ENCODE measurements around the gene CCNF.

CCNF gene

DNA sequence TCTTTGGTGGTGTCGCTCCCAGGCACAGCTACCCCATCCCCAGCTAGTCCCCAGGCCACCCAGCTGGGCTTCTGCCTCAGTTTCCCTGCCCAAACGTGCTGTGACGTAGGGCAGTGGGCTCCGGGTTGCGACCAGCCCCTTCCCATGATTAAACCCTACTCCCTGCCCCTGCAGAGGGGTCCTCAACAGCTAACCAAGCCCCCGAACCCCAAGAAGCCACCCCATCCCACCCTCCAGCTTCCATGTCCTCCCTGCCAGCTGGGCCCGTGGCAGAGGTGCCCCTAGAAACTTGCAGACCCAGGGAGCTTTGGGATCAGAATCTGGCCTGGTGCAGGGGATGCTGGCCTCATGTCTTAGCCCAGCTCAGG, 41.0 kb downstream of the CCNF start:
- Mint-ChIP-seq H3K27me3 (ENCODE audit: low read depth) (peaks cover 32% of the 10 kb centered on the region), H3K4me1 (ENCODE audit: low read depth) (peaks cover 5% of the 10 kb centered on the region), H3K9me3 (no peaks in the 10 kb centered on the region), H3K4me3 (no peak overlapping the region), H3K27ac (no peak overlapping the region), H3K36me3 (ENCODE audit: low read depth) (no peaks in the 10 kb centered on the region)

DNA sequence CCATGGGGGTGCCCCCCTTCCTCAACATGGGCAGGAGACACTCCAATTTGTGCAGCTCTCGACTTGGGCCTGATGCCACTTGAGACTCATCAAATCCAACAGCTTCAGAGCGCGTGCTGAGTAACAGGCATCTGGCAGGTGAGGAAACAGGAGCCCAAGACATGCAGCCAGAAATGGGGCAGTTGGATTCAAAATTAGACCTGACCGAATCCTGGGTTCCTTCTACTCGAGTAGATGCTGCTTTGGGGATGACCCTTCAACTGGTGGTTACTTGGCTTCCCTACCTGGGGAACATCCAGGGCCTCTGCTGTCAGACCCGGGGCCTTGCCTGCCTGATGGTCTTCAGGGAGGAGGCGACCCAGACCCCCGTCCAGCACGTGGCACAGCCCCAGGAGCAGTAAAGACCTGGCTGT, 41.4 kb downstream of the CCNF start:
- Mint-ChIP-seq H3K36me3 (ENCODE audit: low read depth) (no peaks in the 10 kb centered on the region), H3K4me3 (no peak overlapping the region), H3K4me1 (ENCODE audit: low read depth) (peaks cover 5% of the 10 kb centered on the region)

DNA sequence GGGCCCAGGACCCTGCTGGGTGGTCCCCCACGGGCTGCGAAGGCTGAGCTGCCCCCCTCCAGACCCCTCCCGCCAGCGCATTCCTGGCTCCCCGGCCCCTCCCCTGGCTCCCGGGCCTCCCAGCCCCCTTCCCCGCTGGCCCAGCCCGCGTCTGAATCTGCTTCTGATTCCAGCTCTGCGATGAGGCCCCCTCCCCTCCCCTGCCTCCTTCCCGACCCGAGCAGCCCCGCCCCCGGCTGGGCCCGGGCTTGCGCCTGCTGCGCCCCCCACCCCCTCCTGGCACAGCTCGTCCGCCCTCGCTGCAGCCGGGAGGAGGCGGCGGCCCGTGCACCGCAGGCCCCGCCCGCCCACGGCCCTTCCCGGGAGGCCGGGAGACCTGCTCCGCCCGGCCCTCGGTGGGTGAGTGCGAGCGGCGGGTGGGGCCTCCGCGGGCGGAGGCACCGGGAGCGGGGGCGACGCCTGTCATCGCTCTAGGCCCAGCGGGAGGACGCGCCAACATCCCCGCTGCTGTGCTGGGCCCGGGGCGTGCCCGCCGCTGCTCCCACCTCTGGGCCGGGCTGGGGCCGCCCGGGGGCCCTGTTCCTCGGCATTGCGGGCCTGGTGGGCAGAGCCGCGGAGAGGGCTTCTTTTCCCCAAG, 41.9 kb downstream of the CCNF start, which contains the start of gene NTN3:
Gene NTN3 (plus strand): TSS at position 282 of the 637 bp plus-strand sequence. CDS start 405 bp downstream, outside the sequence.
- H3K9me3 Mint-ChIP-seq = no peaks in the 10 kb centered on the region
- H3K27me3 Mint-ChIP-seq (ENCODE audit: low read depth) = peaks cover 35% of the 10 kb centered on the region
- no peaks in the 10 kb centered on the region for H3K36me3 Mint-ChIP-seq (ENCODE audit: low read depth)
- H3K4me1 Mint-ChIP-seq (ENCODE audit: low read depth) = peaks cover 7% of the 10 kb centered on the region
- no peak within 1 kb of the TSS for H3K4me3 Mint-ChIP-seq
- H3K27ac Mint-ChIP-seq = no peak within 1 kb of the TSS

More for the DNA sequence above, 41.4 kb downstream of the CCNF start:
- Mint-ChIP-seq H3K27me3 (ENCODE audit: low read depth) (peaks cover 32% of the 10 kb centered on the region), H3K9me3 (no peaks in the 10 kb centered on the region), H3K27ac (no peak overlapping the region)

DNA sequence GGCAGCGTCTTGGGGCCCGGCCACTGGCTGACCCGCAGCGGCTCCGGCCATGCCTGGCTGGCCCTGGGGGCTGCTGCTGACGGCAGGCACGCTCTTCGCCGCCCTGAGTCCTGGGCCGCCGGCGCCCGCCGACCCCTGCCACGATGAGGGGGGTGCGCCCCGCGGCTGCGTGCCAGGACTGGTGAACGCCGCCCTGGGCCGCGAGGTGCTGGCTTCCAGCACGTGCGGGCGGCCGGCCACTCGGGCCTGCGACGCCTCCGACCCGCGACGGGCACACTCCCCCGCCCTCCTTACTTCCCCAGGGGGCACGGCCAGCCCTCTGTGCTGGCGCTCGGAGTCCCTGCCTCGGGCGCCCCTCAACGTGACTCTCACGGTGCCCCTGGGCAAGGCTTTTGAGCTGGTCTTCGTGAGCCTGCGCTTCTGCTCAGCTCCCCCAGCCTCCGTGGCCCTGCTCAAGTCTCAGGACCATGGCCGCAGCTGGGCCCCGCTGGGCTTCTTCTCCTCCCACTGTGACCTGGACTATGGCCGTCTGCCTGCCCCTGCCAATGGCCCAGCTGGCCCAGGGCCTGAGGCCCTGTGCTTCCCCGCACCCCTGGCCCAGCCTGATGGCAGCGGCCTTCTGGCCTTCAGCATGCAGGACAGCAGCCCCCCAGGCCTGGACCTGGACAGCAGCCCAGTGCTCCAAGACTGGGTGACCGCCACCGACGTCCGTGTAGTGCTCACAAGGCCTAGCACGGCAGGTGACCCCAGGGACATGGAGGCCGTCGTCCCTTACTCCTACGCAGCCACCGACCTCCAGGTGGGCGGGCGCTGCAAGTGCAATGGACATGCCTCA, 42.6 kb downstream of the CCNF start:
- peaks cover 42% of the 10 kb centered on the region for H3K27me3 Mint-ChIP-seq (ENCODE audit: low read depth)
- H3K27ac Mint-ChIP-seq = no peak overlapping the region
- H3K4me3 Mint-ChIP-seq = no peak overlapping the region
- no peaks in the 10 kb centered on the region for H3K36me3 Mint-ChIP-seq (ENCODE audit: low read depth)
- no peaks in the 10 kb centered on the region for H3K9me3 Mint-ChIP-seq
- peaks cover 10% of the 10 kb centered on the region for H3K4me1 Mint-ChIP-seq (ENCODE audit: low read depth)

DNA sequence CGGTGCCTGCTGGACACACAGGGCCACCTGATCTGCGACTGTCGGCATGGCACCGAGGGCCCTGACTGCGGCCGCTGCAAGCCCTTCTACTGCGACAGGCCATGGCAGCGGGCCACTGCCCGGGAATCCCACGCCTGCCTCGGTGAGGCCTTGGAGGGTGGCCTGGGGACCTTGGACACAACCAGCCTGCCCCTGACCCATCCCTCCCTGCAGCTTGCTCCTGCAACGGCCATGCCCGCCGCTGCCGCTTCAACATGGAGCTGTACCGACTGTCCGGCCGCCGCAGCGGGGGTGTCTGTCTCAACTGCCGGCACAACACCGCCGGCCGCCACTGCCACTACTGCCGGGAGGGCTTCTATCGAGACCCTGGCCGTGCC, 43.2 kb downstream of the CCNF start:
- no peak overlapping the region for H3K4me3 Mint-ChIP-seq
- H3K9me3 Mint-ChIP-seq = no peaks in the 10 kb centered on the region
- H3K27ac Mint-ChIP-seq = no peak overlapping the region
- H3K4me1 Mint-ChIP-seq (ENCODE audit: low read depth) = peaks cover 13% of the 10 kb centered on the region
- H3K27me3 Mint-ChIP-seq (ENCODE audit: low read depth) = peaks cover 41% of the 10 kb centered on the region
- H3K36me3 Mint-ChIP-seq (ENCODE audit: low read depth) = no peaks in the 10 kb centered on the region

DNA sequence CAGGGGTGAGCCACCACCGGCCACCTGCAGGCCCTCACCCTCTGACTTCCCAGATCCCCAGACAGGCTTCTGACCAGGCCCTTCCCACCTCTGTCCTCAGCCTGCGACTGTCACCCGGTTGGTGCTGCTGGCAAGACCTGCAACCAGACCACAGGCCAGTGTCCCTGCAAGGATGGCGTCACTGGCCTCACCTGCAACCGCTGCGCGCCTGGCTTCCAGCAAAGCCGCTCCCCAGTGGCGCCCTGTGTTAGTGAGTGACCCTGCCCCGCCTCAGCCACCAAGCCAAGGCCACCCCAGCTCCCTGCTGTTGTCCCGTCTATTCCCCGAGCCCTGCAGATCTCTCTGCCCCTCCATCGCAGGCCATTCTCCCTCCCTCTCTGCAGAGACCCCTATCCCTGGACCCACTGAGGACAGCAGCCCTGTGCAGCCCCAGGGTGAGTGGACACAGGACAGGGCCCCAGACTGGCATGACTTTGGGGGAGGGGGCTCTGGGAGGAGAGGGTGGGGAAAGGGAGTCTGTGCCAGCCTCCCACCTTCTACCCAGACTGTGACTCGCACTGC, 43.7 kb downstream of the CCNF start:
- H3K27me3 Mint-ChIP-seq (ENCODE audit: low read depth) = peaks cover 41% of the 10 kb centered on the region
- H3K4me1 Mint-ChIP-seq (ENCODE audit: low read depth) = peaks cover 13% of the 10 kb centered on the region
- no peak overlapping the region for H3K27ac Mint-ChIP-seq
- no peaks in the 10 kb centered on the region for H3K36me3 Mint-ChIP-seq (ENCODE audit: low read depth)
- no peaks in the 10 kb centered on the region for H3K9me3 Mint-ChIP-seq
- peak overlapping the region; percentile 59 for H3K4me3 Mint-ChIP-seq

DNA sequence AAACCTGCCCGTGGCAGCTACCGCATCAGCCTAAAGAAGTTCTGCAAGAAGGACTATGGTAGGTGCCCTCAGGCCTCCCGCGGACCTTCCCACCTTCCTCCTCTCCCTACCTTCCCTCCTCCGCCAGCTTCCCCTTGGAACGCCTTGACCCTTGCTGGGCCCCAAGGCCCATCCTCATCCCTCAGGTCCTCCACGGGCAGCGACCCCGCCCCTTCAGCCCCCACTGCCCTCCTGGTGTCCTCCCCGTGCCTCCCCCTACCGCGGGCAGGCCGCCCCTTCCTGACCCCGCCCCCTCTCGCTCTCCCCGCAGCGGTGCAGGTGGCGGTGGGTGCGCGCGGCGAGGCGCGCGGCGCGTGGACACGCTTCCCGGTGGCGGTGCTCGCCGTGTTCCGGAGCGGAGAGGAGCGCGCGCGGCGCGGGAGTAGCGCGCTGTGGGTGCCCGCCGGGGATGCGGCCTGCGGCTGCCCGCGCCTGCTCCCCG, 44.2 kb downstream of the CCNF start:
- no peak overlapping the region for H3K27ac Mint-ChIP-seq
- peaks cover 36% of the 10 kb centered on the region for H3K27me3 Mint-ChIP-seq (ENCODE audit: low read depth)
- H3K4me1 Mint-ChIP-seq (ENCODE audit: low read depth) = peaks cover 13% of the 10 kb centered on the region
- peak overlapping the region; percentile 59 for H3K4me3 Mint-ChIP-seq
- H3K36me3 Mint-ChIP-seq (ENCODE audit: low read depth) = no peaks in the 10 kb centered on the region
- H3K9me3 Mint-ChIP-seq = no peaks in the 10 kb centered on the region

DNA sequence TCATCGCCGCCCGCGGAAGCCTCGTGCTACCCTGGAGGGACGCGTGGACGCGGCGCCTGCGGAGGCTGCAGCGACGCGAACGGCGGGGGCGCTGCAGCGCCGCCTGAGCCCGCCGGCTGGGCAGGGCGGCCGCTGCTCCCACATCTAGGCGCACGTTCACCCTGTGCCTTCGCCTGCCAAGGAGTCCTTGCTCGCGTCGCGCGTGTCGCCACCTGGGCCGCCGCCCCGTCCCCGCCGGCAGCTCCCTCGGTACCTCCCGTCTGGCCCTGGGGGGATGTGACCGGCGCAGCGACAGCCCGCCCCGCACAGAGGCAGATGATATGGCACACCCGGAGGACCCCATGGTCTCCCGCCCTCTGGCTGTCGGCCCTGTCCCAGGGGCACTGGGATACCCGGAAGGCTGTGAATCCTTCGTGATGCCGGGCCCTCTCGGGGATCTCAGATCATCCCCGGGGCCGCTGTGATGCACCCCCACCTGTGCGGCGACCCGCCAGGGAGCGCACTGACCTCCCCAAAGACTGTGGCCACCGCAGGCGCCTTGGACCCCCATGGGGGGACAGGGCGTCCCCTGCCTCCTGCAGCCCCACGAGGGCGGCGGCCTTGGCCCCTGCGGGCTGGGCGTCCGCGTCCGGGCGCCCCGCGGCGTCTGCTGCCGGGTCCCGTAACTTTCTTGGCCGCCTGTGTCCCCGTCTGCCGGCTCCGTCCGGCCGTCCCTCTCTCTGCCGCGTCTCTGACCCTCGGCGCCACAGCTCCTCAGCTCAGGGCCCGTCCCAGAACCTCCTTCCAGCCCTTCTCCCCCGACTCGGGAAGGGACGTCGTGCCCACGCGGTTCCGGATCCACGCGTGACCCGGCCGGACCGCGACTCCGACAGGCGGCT, 45.0 kb downstream of the CCNF start:
- H3K27me3 Mint-ChIP-seq (ENCODE audit: low read depth) = peaks cover 34% of the 10 kb centered on the region

DNA sequence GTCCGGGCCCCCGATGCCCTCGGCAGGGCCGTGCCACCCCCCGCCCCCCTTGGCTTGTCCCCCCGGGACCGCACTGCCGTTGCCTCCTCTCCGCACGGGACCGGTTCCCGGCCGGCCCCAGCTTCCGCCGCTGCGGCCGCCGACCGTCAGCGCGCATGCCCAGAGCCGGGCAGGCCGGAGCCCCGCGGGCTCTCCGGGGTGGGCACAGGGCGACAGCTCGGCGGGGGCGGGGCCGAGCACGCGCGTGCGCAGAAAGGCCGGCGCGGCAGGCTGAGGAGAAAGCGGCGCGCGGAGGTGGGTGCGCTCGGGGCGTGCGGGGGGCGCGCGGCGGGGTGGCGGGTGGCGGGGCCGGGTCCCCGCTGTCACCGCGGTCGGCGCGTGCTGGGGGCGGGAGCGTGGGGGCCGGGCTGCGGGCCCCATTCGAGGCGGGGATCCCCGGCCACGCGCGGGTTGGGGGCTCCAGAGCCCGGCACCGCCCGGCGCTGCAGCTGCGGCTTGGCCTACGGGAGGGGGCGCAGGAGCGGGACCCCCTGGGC, 45.7 kb downstream of the CCNF start, which contains the start of gene TBC1D24:
Gene TBC1D24 (plus strand): TSS at position 251 of the 536 bp plus-strand sequence. CDS start 21,022 bp downstream, outside the sequence.
- no peaks in the 10 kb centered on the region for H3K36me3 Mint-ChIP-seq (ENCODE audit: low read depth)
- no peak within 1 kb of the TSS for H3K27ac Mint-ChIP-seq
- H3K9me3 Mint-ChIP-seq = no peaks in the 10 kb centered on the region
- H3K27me3 Mint-ChIP-seq (ENCODE audit: low read depth) = peaks cover 28% of the 10 kb centered on the region
- peaks cover 13% of the 10 kb centered on the region for H3K4me1 Mint-ChIP-seq (ENCODE audit: low read depth)
- H3K4me3 Mint-ChIP-seq = peak within 1 kb of the TSS; percentile 68

More for the DNA sequence above, 45.0 kb downstream of the CCNF start:
- Mint-ChIP-seq H3K4me3 (peak overlapping the region; percentile 68), H3K36me3 (ENCODE audit: low read depth) (no peaks in the 10 kb centered on the region), H3K27ac (no peak overlapping the region), H3K4me1 (ENCODE audit: low read depth) (peaks cover 13% of the 10 kb centered on the region), H3K9me3 (no peaks in the 10 kb centered on the region)

DNA sequence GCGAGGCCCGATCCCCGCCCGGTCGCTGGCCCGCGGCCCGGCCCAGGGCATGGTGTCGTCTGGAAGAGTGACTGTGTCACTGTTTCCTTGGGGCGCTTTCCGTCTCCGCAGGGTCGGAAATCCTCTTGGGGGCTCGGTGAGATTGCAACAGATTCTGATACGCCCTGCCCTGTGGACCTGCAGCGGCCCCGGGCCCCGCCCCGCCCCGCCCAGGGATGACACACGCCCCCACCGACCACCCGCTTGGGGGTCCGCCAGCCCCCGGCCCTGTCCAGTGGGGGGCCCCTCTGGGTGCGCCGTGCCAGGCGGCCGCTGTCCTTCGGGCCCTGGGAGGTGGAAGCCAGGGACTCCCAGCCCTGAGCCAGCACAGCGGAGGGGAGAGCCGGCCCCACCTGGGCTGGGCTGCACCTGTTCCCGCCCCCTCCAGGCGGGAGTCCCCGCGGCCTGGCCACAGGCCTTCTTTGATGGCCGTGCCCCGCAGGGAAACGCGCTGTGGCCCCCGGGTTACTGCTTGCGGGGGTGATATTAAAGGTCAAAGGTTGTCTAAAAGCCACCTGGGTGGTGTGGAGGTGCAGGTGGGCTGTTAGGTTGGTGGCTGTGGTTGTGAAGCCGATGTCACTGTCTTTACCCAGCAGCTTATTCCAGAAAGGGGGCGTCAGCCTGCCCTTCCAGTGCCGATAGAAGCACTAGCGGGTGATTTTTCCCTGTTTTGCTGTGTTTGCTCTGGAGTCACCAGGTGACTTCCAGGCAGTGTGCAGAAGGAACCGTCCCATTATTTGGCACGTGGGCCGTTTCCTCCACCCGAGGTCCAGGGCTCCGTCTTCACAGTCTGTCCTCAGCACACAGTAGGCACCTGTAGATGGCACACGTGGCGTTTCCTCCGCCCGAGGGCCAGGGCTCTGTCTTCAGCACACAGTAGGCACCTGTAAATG, 46.4 kb downstream of the CCNF start:
- Mint-ChIP-seq H3K27ac (no peak overlapping the region), H3K4me1 (ENCODE audit: low read depth) (peaks cover 13% of the 10 kb centered on the region), H3K9me3 (no peaks in the 10 kb centered on the region), H3K4me3 (peak overlapping the region; percentile 57), H3K36me3 (ENCODE audit: low read depth) (no peaks in the 10 kb centered on the region), H3K27me3 (ENCODE audit: low read depth) (peaks cover 21% of the 10 kb centered on the region)

DNA sequence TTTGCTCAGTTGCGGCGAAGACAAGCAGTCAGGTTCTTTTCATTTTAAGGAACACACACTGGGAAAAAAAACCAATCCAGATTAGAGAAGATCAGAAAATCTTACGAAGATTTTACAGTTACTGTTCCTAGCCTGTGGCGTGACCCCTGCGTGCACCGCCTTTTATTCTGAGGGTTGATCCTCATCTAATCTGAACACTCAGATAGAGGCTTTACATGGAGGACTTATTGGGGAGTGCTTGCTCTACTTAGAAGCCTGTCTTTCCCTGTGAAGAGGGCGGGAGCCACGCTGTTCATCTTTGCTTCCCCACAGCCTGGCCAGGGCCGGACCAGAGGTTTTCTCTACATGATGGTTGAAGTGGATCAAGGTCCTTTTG, 47.1 kb downstream of the CCNF start:
- Mint-ChIP-seq H3K9me3 (no peaks in the 10 kb centered on the region), H3K4me3 (peak overlapping the region; percentile 57), H3K36me3 (ENCODE audit: low read depth) (no peaks in the 10 kb centered on the region), H3K27ac (no peak overlapping the region), H3K4me1 (ENCODE audit: low read depth) (peaks cover 13% of the 10 kb centered on the region), H3K27me3 (ENCODE audit: low read depth) (peaks cover 21% of the 10 kb centered on the region)

DNA sequence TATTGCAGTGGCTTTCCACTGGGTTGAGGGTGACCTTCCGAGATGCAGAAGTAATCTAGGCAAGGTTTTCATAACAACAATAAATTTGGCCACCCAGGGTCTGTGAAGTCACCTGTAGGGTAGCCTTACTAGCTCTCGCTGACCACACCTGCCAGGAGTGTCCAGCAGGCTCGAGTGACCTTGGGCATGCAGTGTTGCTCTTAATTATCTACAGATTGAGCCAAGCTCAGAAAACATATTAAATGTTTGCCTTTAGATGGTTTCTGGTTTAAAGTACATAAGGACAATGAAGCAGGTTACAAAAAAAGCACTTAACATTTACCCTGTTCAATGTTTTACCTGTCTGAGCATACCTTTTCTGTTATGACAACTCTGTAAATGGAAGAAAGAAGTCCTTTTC, 47.5 kb downstream of the CCNF start:
- no peak overlapping the region for H3K27ac Mint-ChIP-seq
- H3K4me3 Mint-ChIP-seq = peak overlapping the region; percentile 57
- no peaks in the 10 kb centered on the region for H3K9me3 Mint-ChIP-seq
- H3K36me3 Mint-ChIP-seq (ENCODE audit: low read depth) = no peaks in the 10 kb centered on the region
- H3K4me1 Mint-ChIP-seq (ENCODE audit: low read depth) = peaks cover 13% of the 10 kb centered on the region
- H3K27me3 Mint-ChIP-seq (ENCODE audit: low read depth) = peaks cover 21% of the 10 kb centered on the region

DNA sequence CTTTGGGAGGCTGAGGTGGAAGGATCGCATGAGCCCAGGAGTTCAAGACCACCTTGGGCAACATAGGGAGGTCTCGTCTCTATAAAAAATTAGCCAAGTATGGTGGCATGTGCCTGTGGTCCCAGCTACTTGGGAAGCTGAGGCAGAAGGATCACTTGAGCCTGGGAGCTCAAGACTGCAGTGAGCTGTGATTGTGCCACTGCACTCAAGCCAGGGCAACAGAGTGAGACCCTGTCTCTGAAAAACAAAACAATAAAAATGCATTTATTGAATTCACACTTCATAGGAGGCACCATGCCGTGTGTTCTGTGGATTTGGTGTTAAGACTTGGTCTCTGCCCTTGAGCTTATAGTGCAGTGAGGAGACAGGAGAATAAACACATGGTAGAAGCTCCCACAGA, 48.1 kb downstream of the CCNF start:
- Mint-ChIP-seq H3K9me3 (no peaks in the 10 kb centered on the region), H3K4me1 (ENCODE audit: low read depth) (peaks cover 13% of the 10 kb centered on the region), H3K27ac (no peak overlapping the region), H3K27me3 (ENCODE audit: low read depth) (peaks cover 21% of the 10 kb centered on the region), H3K36me3 (ENCODE audit: low read depth) (no peaks in the 10 kb centered on the region), H3K4me3 (no peak overlapping the region)
